K562 (cell line): ENCODE data around the gene ACTL9. TPM values are rescaled to one million over a fixed set of nuclear protein-coding genes. Genes with fewer than 3 reads are reported as not detected.

Experiments
- ASH1L ChIP-seq: fragments of 450-650 bp; IDR thresholded peaks from 2 replicates; pipeline ENCODE4 v1.6.1; 2018; ENCODE audit warnings: borderline replicate concordance, mild to moderate bottlenecking, low read depth; ENCODE audit not compliant: partially characterized antibody
- CC2D1A ChIP-seq: fragments of 450-650 bp; IDR thresholded peaks from 2 replicates; pipeline ENCODE4 v1.6.1; 2017; ENCODE audit warnings: mild to moderate bottlenecking
- ERF ChIP-seq: fragments of 450-650 bp; formaldehyde crosslinking; IDR thresholded peaks from 2 replicates; pipeline ENCODE4 v1.4.0; 2020; ENCODE audit warnings: mild to moderate bottlenecking, mixed read lengths
- GMEB1 ChIP-seq: fragments of 250-450 bp; sonication (Bioruptor Pico); IDR thresholded peaks from 2 replicates; pipeline ENCODE4 v1.4.0; 2020; ENCODE audit warnings: mild to moderate bottlenecking
- HMGXB4 ChIP-seq: sonication (generic); formaldehyde crosslinking; IDR thresholded peaks from 2 replicates; pipeline ENCODE4 v1.8.1; 2023; ENCODE audit warnings: mild to moderate bottlenecking, missing genetic modification reagents
- HNRNPH1 ChIP-seq: fragments of 200-400 bp; formaldehyde crosslinking; optimal IDR thresholded peaks from 2 replicates; pipeline ENCODE3; 2017; ENCODE audit warnings: low read depth, mild to moderate bottlenecking, low read length, moderate library complexity
- MAX ChIP-seq: sonication (generic); formaldehyde crosslinking; IDR thresholded peaks from 2 replicates; pipeline ENCODE4 v1.9.0; 2022; ENCODE audit warnings: mild to moderate bottlenecking, missing genetic modification reagents
- MCM2 ChIP-seq: fragments of 450-650 bp; IDR thresholded peaks from 2 replicates; pipeline ENCODE4 v1.6.1; 2017; ENCODE audit warnings: low read depth, mild to moderate bottlenecking
- NR4A1 ChIP-seq, 2 experiments: fragments of 250-450 bp in 1 of 2; fragments of 450-650 bp in 1 of 2; sonication (Bioruptor Pico) in 1 of 2; IDR thresholded peaks; 2 replicates each; pipeline versions ENCODE4 v1.4.0 to v1.6.1; 2016 to 2020; ENCODE audit warnings: mild to moderate bottlenecking in 2 of 2, missing compliant biosample characterization in 1 of 2, missing genetic modification characterization in 1 of 2, moderate library complexity in 1 of 2
- RBM22 ChIP-seq: fragments of 200-400 bp; formaldehyde crosslinking; IDR thresholded peaks from 2 replicates; pipeline ENCODE4 v1.6.1; 2018; ENCODE audit warnings: low read length, low read depth; ENCODE audit not compliant: poor library complexity, severe bottlenecking
- RNF2 ChIP-seq: sonication (generic); IDR thresholded peaks from 2 replicates; pipeline ENCODE4 v1.6.1; 2016
- SMAD4 ChIP-seq: fragments of 250-450 bp; sonication (Bioruptor Pico); conservative IDR thresholded peaks from 2 replicates; pipeline ENCODE4 v1.8.0; 2021; ENCODE audit warnings: inconsistent platforms, mild to moderate bottlenecking, moderate library complexity
- STAT6 ChIP-seq: sonication (generic); formaldehyde crosslinking; IDR thresholded peaks from 2 replicates; pipeline ENCODE4 v1.8.1; 2023; ENCODE audit warnings: mild to moderate bottlenecking, missing genetic modification reagents
- THRAP3 ChIP-seq: fragments of 450-650 bp; IDR thresholded peaks from 2 replicates; pipeline ENCODE4 v1.6.1; 2016; ENCODE audit warnings: mild to moderate bottlenecking, inconsistent platforms, borderline replicate concordance
- THRB ChIP-seq: fragments of 450-650 bp; formaldehyde crosslinking; conservative IDR thresholded peaks from 2 replicates; pipeline ENCODE4 v1.4.0; 2022; ENCODE audit warnings: mild to moderate bottlenecking, missing genetic modification characterization
- YBX1 ChIP-seq: fragments of 450-650 bp; IDR thresholded peaks from 2 replicates; pipeline ENCODE4 v1.7.1; 2016; ENCODE audit warnings: mild to moderate bottlenecking
- ZNF165 ChIP-seq: fragments of 250-450 bp; sonication (Bioruptor Pico); IDR thresholded peaks from 2 replicates; pipeline ENCODE4 v1.4.0; 2020; ENCODE audit warnings: borderline replicate concordance
- ZNF24 ChIP-seq: fragments of 450-650 bp; IDR thresholded peaks from 2 replicates; pipeline ENCODE4 v1.6.1; 2016
- ZNF445 ChIP-seq: fragments of 250-450 bp; sonication (Bioruptor Pico); IDR thresholded peaks from 2 replicates; pipeline ENCODE4 v1.4.0; 2020; ENCODE audit warnings: low read depth, mild to moderate bottlenecking, moderate library complexity
- ZNF75A ChIP-seq: fragments of 450-650 bp; formaldehyde crosslinking; IDR thresholded peaks from 2 replicates; pipeline ENCODE4 v1.4.0; 2020; ENCODE audit warnings: mild to moderate bottlenecking
- polyA plus RNA-seq, 8 experiments: library from polyadenylated mRNA; depleted of rRNA in 4 of 8; stranded (reverse) in 5 of 8; unstranded in 3 of 8; fragments of >200 nt; fragmentation: Nextera tagmentation in 2 of 8; fragmentation: Illumina TruSeq in 1 of 8; extraction: Ambion mirVana in 2 of 8; extraction: Trizol in 1 of 8; gene quantifications; 2 replicates each; pipeline versions ENCODE4 v1.2.1 to v1.2.3, GENCODE V29; 2011 to 2014; ENCODE audit warnings: inconsistent platforms in 1 of 8, missing spikeins in 1 of 8
- total RNA-seq, 7 experiments: library from RNA; depleted of rRNA in 6 of 7; stranded (reverse); fragments of >200 nt in 6 of 7; fragmentation: Illumina TruSeq in 2 of 7; extraction: Trizol in 2 of 7; gene quantifications; 2 replicates each; pipeline versions ENCODE4 v1.2.1 to v1.2.3, GENCODE V29; 2011 to 2021; ENCODE audit warnings: low replicate concordance in 1 of 7

The ACTL9 gene
- total and polyA plus RNA-seq, 9 of the 15 experiments (the other 6 are each of a cell fraction or from before 2014, with no cell fraction given), result not detected

GRCh38 chr19:8684001-8684902 is 14.3 kb downstream of the ACTL9 start (continued):
- TF ChIP-seq GMEB1 (CRISPR knock-in tag) (no peak), ZNF75A (CRISPR knock-in tag) (no peak), THRB (0 out of 2 replicates have a peak, but pooled peaks have one; percentile 11), ZNF165 (CRISPR knock-in tag) (0 out of 2 replicates have a peak, but pooled peaks have one; percentile 56), HMGXB4 (no peak), THRAP3 (no peak), ZNF445 (CRISPR knock-in tag) (no peak), STAT6 (CRISPR knock-in tag) (no peak), MCM2 (no peak), SMAD4 (CRISPR knock-in tag) (no peak), ASH1L (no peak), ERF (no peak), RBM22 (no peak), MAX (CRISPR knock-in tag) (peak; percentile 20; the same call in 1 of the 2 replicates), NR4A1 (CRISPR knock-in tag; IDR thresholded peaks at IDR 0.05) (peak; percentile 54; the same call in 1 of the 2 replicates), NR4A1 (tag; IDR thresholded peaks at IDR 0.05) (no peak), RNF2 (peak; percentile 72; the same call in 1 of the 2 replicates), CC2D1A (no peak), HNRNPH1 (no peak), YBX1 (no peak), ZNF24 (no peak)
